Skeletal muscle cell (primary cell): ENCODE data around the gene SRRD.
A peak's percentile ranks its signal among the peaks of the same experiment; 100 is the strongest.

Experiments
- DNase-seq: peaks from one replicate; pipeline ENCODE4 v3.0.0-alpha.2; 2010; ENCODE audit warnings: low read depth
- H3K4me3 ChIP-seq: 2 replicates; pipeline ENCODE4 v1.5.1; 2011; ENCODE audit warnings: low read depth, mild to moderate bottlenecking, control low read depth, low read length, moderate library complexity

The SRRD gene

DNA sequence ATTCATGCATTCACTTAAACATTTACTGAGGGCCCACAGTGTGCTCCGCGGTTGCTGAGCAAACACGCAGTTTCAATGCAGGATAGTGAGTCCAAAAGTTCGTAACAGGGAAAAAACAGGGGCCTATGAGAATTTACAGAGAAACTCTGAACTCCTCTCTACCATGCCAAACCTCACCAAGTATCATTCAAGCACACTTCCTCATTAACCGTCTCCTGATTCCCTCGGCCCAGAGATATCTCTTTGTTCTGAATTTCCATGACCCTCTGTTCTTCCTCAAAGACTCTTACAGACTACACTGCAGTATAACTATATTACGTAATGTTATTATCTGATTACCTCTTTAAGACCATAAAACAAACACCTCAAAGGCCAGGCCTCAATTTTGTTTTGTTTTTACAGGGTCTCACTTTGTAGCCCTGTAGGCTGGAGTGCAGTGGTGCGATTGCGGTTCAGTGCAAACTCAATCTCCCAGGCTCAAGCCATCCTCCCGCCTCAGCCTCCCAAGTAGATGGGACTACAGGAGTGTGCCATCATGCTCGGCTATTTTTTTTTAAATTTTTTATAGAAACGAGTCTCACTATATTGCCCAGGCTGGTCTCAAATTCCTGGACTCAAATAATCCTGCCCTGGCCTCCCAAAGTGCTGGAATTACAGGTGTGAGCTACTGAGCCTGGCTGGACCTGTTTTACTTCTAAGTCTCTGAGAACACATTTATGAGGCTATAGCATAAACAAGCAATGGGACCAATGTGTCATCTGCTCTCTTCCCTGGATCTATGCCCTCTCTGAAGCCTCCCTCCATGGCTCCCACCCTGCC is 3.7 kb upstream of the SRRD start:
- DNase-seq, result no peak
- H3K4me3 ChIP-seq, result no peak overlapping the region

DNA sequence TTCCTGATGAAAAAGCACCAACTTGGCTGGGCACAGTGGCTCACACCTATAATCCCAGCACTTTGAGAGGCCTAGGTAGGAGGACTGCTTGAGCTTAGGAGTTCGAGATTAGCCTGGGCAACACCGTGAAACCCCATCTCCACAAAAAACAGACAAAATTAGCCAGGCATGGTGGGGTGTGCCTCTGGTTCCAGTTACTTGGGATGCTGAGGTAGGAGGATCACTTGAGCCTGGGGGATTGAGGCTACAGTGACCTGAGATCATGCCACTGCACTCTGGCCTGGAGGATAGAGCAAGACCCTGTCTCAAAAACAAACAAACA is 3.1 kb upstream of the SRRD start:
- DNase-seq, result no peak
- no peak overlapping the region for H3K4me3 ChIP-seq

DNA sequence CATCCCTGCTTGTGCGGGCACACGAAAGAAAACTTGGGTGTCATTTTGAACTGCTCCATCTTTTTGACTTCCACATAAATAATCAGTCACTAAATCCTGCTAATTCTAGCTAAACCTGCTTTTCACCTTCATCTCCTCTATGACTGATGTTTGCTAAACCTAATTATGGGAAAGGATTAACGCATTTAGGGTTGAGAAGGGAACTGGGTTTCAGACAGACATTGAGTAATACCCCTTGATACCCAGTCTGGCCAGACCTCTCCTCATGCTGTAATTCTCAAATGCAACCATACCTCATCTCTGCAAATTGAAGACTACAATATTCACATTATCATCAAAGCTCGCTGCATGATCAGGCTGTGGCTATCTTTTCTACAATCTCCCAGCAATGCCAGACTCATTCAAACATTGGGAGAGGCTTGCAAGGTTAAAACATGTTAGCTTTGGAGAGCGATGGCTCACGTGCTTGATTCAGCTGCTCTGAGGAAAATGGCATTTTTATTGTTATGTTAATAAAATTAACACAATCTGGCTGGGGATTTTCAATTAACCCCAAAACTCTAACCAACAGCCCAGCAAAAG is 2.5 kb upstream of the SRRD start:
- DNase-seq, result no peak
- H3K4me3 ChIP-seq, result no peak overlapping the region

DNA sequence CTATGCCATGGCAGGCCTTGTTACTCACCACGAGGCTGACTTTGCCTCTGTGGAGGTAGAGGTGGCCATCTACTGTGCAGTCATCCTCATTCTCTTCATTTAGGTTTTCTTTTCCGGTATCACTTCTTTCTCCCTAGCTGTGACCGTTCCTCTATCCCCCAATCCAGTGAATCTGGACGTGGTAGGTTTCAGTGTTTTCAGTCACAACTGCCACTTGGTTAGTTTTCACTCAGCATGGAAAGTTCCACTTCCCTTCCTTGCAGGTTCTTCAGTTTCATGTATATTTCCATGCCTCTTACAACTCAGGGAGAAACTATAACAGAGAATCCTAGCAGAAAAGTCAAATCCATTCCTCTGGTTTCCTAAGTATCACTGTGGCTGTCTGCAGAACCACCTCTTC is 2.0 kb upstream of the SRRD start:
- H3K4me3 ChIP-seq, result no peak overlapping the region
- DNase-seq, result no peak

DNA sequence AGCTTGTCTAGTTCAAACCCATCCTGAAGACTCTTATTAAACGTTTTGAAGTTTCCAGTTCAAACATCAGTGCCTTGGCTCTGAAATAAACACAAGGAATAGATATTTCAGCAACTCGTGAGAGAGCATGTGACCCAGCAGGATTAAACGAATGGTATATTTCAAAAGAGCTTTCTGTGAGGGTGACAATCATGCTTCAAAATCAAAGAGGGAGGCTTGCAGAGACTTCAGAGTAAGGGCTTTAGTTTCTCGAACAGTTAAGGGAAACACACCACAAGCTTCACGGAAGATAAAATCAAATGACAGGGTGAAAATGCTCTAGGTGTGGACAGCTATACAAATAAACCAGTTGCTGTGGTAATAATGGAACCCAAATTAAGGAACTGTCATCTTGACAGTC is 1.5 kb upstream of the SRRD start:
- no peak overlapping the region for H3K4me3 ChIP-seq
- no peak for DNase-seq

GRCh38 chr22:26483043-26483438 is 636 bp upstream of the SRRD start:
- H3K4me3 ChIP-seq, result peak overlapping the region; percentile 93
- DNase-seq, result no peak

GRCh38 chr22:26484360-26484706 is 656 bp downstream of the SRRD start:
- H3K4me3 ChIP-seq, result peak overlapping the region; percentile 93
- no peak for DNase-seq

DNA sequence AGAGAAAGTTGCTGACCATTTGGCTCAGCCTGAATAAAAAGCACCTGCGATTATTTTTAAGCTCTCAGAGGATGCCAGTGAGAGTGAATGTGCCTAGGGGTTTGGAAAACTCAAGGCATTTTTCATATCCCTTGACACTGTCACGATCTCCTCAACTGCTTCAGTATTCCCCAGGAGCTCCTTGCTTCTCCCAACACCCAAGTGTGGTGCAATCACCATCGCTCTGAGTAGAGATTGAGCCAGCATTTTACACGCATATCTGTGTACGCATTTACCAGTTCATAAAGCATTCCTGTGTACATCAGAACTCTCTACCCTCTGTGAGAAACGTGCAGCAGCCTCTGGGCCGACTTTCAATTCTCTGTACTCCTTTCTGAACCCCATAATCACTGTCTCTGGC is 1.3 kb downstream of the SRRD start:
- DNase-seq, result no peak
- H3K4me3 ChIP-seq, result no peak overlapping the region

GRCh38 chr22:26485806-26486390 is 2.2 kb downstream of the SRRD start:
- DNase-seq, result no peak
- H3K4me3 ChIP-seq, result no peak overlapping the region

DNA sequence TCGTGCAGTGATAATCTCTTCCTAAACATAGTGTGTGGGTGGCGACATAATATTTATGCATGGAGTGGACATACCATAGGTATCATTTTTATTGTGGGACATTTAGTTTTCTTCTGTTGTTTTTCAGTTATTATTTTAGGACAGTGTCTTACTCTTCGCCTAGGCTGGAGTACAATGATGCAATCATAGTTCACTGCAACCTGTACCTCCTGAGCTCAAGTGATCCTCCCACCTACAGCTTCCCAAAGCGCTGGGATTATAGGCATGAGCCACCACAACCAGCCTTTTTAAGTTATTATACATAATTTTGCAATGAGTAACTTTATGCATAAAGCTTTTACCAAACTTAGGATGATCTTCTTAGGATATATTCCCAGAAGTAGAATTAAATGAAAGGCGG is 2.7 kb downstream of the SRRD start:
- no peak overlapping the region for H3K4me3 ChIP-seq
- no peak for DNase-seq

DNA sequence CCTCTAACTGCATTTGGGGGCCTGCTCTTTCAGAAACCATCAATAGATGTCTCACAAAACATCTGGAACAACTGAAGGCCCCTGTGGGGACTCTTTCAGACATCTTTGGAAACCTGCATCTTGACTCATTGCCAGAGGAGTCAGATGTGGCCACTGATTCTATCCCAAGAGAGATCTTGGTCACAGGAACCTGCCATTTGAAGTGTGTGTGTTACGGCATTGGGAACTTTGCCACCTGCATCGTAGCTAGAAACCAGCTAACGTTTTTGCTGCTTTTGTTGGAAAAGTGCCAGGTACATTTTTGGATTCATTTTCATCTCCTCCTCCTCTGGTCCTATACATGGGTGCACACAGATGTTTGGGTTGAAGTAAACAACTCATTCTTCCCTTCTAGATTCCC is 4.3 kb downstream of the SRRD start:
- no peak overlapping the region for H3K4me3 ChIP-seq
- no peak for DNase-seq

- H3K4me3 ChIP-seq, result no peak overlapping the region
- DNase-seq, result no peak
Measured at GRCh38 chr22:26489447-26490036, 5.9 kb downstream of the SRRD start.

- H3K4me3 ChIP-seq, result no peak overlapping the region
- no peak for DNase-seq
Measured at GRCh38 chr22:26492220-26492619, 8.5 kb downstream of the SRRD start.

DNA sequence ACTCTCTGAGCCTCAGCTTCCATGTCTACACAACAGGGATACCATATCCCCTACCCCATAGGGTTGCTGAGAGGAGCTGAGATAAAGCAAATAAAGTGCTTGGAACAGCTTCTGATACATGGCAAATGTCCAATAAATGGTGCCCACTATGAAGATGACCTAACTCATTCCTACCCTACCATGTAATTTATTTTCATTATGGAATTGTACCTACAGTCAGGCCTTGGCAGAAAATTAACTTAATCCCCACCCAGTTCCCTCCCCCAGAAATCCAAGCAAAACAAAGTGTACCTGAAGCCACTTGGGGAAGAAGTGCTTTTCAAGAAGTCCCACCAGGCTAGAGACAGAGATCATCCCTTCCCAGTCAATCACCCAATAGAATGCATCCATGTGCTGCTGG is 10.8 kb downstream of the SRRD start:
- DNase-seq, result no peak
- no peak overlapping the region for H3K4me3 ChIP-seq

DNA sequence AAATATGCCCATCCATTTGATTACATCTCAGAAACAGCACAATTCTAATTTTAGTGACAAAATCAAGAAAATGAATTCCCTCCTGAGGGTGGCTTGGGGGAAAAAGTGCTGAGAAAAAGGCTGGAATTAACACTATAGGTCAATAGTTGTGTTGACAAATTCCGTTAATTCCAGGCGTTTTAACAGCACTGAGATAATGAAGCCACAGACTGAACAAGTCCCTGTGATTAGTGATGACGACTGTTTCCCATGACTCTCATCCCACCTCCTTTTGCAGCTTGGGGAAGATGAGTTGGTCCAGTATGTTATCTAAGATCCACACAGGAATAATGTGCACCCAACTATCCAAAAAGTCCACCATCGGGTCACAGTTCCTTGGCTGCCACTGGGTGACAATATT is 12.8 kb downstream of the SRRD start:
- H3K4me3 ChIP-seq, result no peak overlapping the region
- DNase-seq, result no peak

- DNase-seq, result no peak
- no peak overlapping the region for H3K4me3 ChIP-seq
Measured at GRCh38 chr22:26499188-26499703, 15.6 kb downstream of the SRRD start.

DNA sequence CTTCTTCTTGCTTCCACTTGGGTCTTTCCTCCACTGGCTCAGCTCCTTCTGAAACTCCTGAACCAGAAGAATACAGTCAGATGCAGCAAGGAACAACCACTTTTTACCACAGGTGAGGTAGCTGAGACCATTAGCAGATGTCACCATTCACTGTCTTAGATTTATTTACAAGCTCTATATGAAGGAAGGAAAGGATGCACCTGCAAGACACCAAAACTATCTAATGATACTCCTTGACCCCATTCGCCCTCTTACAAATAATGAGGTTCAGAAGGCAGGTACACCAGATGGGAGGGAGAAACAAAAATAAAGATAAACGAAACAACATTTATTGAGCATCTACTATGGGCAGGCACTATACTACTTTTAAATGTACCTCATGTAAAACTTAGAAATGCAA is 18.3 kb downstream of the SRRD start:
- DNase-seq, result no peak
- H3K4me3 ChIP-seq, result no peak overlapping the region

DNA sequence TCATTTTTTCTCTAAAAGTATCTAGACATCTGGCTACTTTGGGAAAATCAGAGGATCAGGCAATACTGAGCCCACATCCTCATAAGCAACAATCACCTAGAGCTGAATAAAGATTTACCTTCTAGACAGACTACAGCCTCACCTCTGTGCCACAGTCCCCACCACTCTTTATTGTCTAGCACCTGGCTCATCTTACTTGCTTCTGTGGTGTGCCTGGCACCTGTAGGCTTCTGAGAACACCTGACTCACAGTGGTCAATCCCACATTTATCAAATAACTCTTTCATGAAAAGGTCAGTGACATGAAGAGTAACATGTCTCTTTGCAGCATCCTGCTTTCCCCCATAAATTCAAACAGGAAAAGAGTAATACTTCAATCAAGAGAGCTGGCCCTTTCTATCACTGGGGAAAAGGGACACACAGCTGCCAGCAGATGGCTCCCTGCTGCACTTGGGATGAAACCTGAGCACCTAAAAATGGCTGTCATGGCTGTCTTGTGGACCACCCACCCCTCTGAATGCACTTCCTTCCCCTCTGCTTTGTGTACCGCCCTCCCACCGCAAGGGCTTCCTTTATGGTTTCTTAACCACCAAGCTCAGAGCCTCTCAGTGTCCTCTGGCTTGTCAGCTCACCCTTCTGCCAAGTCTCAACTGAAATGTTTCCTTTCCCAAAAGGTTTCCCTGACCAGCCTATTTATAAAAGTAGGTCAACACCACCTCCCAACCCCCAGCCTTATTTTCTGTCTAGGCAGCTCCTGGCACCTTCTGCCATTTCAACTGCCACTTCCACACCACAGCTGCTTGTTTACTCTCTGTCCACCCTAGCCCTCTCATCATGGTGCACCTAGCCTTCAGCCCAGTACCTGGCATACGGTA is 19.2 kb downstream of the SRRD start:
- DNase-seq, result no peak
- no peak overlapping the region for H3K4me3 ChIP-seq

DNA sequence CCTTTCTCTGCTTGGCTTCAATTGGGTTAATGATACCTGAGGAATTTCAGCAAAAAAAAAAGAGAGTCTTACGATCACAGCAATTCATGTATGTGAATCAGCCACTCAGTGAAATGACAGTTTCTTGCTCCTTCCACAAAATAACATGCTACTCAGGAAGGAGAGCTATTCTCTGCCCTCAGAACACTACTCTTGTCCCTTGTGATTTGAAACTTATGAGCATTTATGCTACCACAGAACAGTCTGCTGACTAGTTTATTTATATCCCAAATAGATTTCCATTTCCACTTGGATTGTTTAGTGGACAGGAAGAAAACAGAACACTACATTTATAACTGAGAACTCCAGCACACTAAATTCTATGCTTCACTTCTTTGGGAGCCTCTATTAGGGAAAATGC is 20.1 kb downstream of the SRRD start:
- H3K4me3 ChIP-seq, result no peak overlapping the region
- no peak for DNase-seq

DNA sequence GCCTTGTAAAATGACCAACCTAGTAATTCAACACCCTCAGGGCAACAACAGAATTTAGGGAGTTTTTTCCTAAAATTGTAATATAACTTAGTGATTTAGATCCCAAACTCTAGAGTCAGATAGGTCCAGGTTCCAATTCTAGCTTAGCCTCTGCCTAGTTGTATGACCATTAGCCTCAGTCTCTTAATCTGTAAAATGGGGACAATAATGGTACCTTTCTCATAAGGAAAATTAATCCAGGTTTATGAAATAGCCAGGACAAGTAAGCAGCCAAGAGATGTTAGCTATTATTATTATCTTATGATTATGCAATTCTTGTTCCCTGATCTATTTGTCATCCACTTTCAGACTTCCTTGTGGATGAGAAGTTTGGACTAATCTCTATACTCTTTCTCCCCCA is 24.5 kb downstream of the SRRD start:
- H3K4me3 ChIP-seq, result no peak overlapping the region
- no peak for DNase-seq
